K562 (cell line): Measurements from ENCODE around the gene MAP2K6. TPM values are rescaled to one million over a fixed set of nuclear protein-coding genes. Genes with fewer than 3 reads are reported as not detected.

Source experiments
- ATAC-seq: fragments of 200-7000 bp; cut with Tn5 transposase; 3 replicates; pipeline ENCODE4 v1.9.1; 2020; ENCODE audit warnings: moderate library complexity
- BruUV-seq: library from RNA; stranded (reverse); fragments of 400-500 nt; replicated peaks from 2 replicates; lab custom pipeline; 2021; lab: Mats Ljungman, UMichigan
- CTCF ChIA-PET: fragments of 300-600 bp; formaldehyde crosslinking; extraction: SDS; loops from one replicate; lab custom pipeline; 2021; ENCODE audit warnings: low intra/inter-chr PET ratio; lab: Yijun Ruan, JAX
- POLR2A ChIA-PET: fragments of 300-600, 350-650 bp; sonication (Branson Sonifier 250); formaldehyde crosslinking; extraction: SDS; loops from one replicate; lab custom pipeline; 2021; ENCODE audit warnings: antibody characterized with exemption, inconsistent platforms; lab: Yijun Ruan, JAX
- DNase-seq, 4 experiments: peaks; one replicate each; pipeline versions ENCODE4 v3.0.0 to v3.0.0-alpha.2; 2011 to 2018; ENCODE audit warnings: low spot score in 3 of 4, mixed read lengths in 3 of 4; ENCODE audit errors: extremely low read depth in 1 of 4
- FAIRE-seq: peaks from 2 replicates; lab custom pipeline; 2011; peaks lifted over from hg19 to GRCh38; lab: Jason Lieb, UNC
- H2AFZ ChIP-seq: 2 replicates; pipeline ENCODE4 v1.6.0; 2011; ENCODE audit warnings: low read depth, low read length, control low read depth, inconsistent platforms
- H3K27ac ChIP-seq: fragments of 200-600 bp; 3 replicates; pipeline ENCODE4 v1.8.0; 2011; ENCODE audit warnings: low read depth, mild to moderate bottlenecking, control low read depth, inconsistent platforms, low read length, moderate library complexity, mixed read lengths; ENCODE audit errors: extremely low read depth
- H3K27me3 ChIP-seq, 2 experiments: fragments of 300-600 bp in 1 of 2; 2 replicates in 1 of 2; 3 replicates in 1 of 2; pipeline versions ENCODE4 v1.6.0 to v1.8.0; 2011; ENCODE audit warnings: inconsistent platforms in 2 of 2, low read length in 2 of 2, mild to moderate bottlenecking in 1 of 2, mixed read lengths in 1 of 2, moderate library complexity in 1 of 2; ENCODE audit not compliant: control insufficient read depth in 2 of 2, insufficient read depth in 2 of 2
- H3K36me3 ChIP-seq: fragments of 300-600 bp; 3 replicates; pipeline ENCODE4 v1.8.0; 2011; ENCODE audit warnings: mild to moderate bottlenecking, low read length, inconsistent platforms; ENCODE audit not compliant: control insufficient read depth, insufficient read depth
- H3K4me1 ChIP-seq, 2 experiments: fragments of 200-600 bp in 1 of 2; replicated peaks in 1 of 2; 2 replicates in 1 of 2; 3 replicates in 1 of 2; pipeline versions ENCODE4 v1.5.1 to v1.8.0; 2011; ENCODE audit warnings: inconsistent platforms in 2 of 2, low read length in 2 of 2, mild to moderate bottlenecking in 1 of 2, mixed read lengths in 1 of 2, moderate library complexity in 1 of 2; ENCODE audit not compliant: control insufficient read depth in 2 of 2, insufficient read depth in 2 of 2
- H3K4me2 ChIP-seq: 2 replicates; pipeline ENCODE4 v1.6.1; 2011; ENCODE audit warnings: low read length, control low read depth, inconsistent platforms, mixed read lengths; ENCODE audit not compliant: insufficient read depth
- H3K4me3 ChIP-seq: fragments of 200-600 bp; sonication (generic), shearing (Covaris generic); 2 replicates; pipeline ENCODE4 v1.5.1; 2016; ENCODE audit warnings: control low read depth, inconsistent platforms
- H3K79me2 ChIP-seq: fragments of 200-600 bp; 3 replicates; pipeline ENCODE4 v1.8.0; 2011; ENCODE audit warnings: low read length, inconsistent platforms; ENCODE audit not compliant: control insufficient read depth, insufficient read depth
- H3K9ac ChIP-seq, 2 experiments: 2 replicates each; pipeline versions ENCODE4 v1.6.0 to v1.6.1; 2011; ENCODE audit warnings: low read depth in 2 of 2, low read length in 2 of 2, control low read depth in 1 of 2, inconsistent platforms in 1 of 2, mild to moderate bottlenecking in 1 of 2, mixed read lengths in 1 of 2; ENCODE audit not compliant: insufficient read depth in 1 of 2
- H3K9me1 ChIP-seq: one replicate; pipeline ENCODE4 v1.6.0; 2011; ENCODE audit warnings: inconsistent platforms, mild to moderate bottlenecking, low read length, moderate library complexity; ENCODE audit not compliant: control insufficient read depth, insufficient read depth
- H3K9me3 ChIP-seq: replicated peaks from 2 replicates; pipeline ENCODE4 v1.5.1; 2011; ENCODE audit warnings: low read depth, low read length, inconsistent platforms; ENCODE audit not compliant: control insufficient read depth, insufficient read depth
- H4K20me1 ChIP-seq: replicated peaks from 2 replicates; pipeline ENCODE4 v1.6.1; 2011; ENCODE audit warnings: low read length, inconsistent platforms, mixed read lengths; ENCODE audit not compliant: control insufficient read depth, insufficient read depth
- ATF2 ChIP-seq: sonication (generic); formaldehyde crosslinking; IDR thresholded peaks from 2 replicates; pipeline ENCODE4 v1.8.1; 2022; ENCODE audit warnings: missing genetic modification reagents
- CHD2 ChIP-seq: IDR thresholded peaks from 2 replicates; pipeline ENCODE4 v1.6.1; 2011; ENCODE audit warnings: low read depth, low read length
- ELF2 ChIP-seq: fragments of 250-450 bp; sonication (Bioruptor Pico); IDR thresholded peaks from 2 replicates; pipeline ENCODE4 v1.5.0; 2021; ENCODE audit warnings: mild to moderate bottlenecking
- HNRNPUL1 ChIP-seq: fragments of 200-400 bp; formaldehyde crosslinking; IDR thresholded peaks from 2 replicates; pipeline ENCODE4 v1.6.1; 2017; ENCODE audit warnings: low read length
- IRF2 ChIP-seq: sonication (generic); formaldehyde crosslinking; IDR thresholded peaks from 2 replicates; pipeline ENCODE4 v1.8.1; 2022; ENCODE audit warnings: mild to moderate bottlenecking, missing genetic modification reagents
- MAFK ChIP-seq: IDR thresholded peaks from 2 replicates; pipeline ENCODE4 v1.6.1; 2011; ENCODE audit warnings: low read length, improper control_type of control experiment
- RBM25 ChIP-seq: fragments of 200-400 bp; formaldehyde crosslinking; IDR thresholded peaks from 2 replicates; pipeline ENCODE4 v1.6.1; 2018; ENCODE audit warnings: low read length, low read depth, moderate library complexity; ENCODE audit not compliant: severe bottlenecking
- ZBTB17 ChIP-seq: fragments of 450-650 bp; formaldehyde crosslinking; IDR thresholded peaks from 2 replicates; pipeline ENCODE4 v1.4.0; 2020; ENCODE audit warnings: mild to moderate bottlenecking
- ZNF354B ChIP-seq: fragments of 250-450 bp; sonication (Bioruptor Pico); IDR thresholded peaks from 2 replicates; pipeline ENCODE4 v1.4.0; 2020
- ZNF79 ChIP-seq: fragments of 250-450 bp; sonication (Bioruptor Pico); IDR thresholded peaks from 2 replicates; pipeline ENCODE4 v1.4.0; 2020; ENCODE audit warnings: low read depth, mild to moderate bottlenecking, moderate library complexity
- WGBS: fragments of 100-300 bp; shearing (Covaris generic); methylation state at CpG from one replicate; pipeline ENCODE4 v1.1.6; 2016; ENCODE audit warnings: low coverage, mixed read lengths; ENCODE audit not compliant: insufficient coverage; ENCODE audit errors: missing lambda C conversion rate; 5-methylcytosine and 5-hydroxymethylcytosine counted together
- in situ Hi-C: fragments of 300-500 bp; cut with MboI; formaldehyde crosslinking; loops from 4 replicates; pipeline ENCODE4 v1.15.0; 2018; ENCODE audit warnings: inconsistent platforms, mixed read lengths
- intact Hi-C: fragments of 100-400 bp; cut with micrococcal nuclease; formaldehyde crosslinking; loops from 2 replicates; pipeline ENCODE4 v1.14.2; 2022
- polyA plus RNA-seq, 8 experiments: library from polyadenylated mRNA; depleted of rRNA in 4 of 8; stranded (reverse) in 5 of 8; unstranded in 3 of 8; fragments of >200 nt; fragmentation: Nextera tagmentation in 2 of 8; fragmentation: Illumina TruSeq in 1 of 8; extraction: Ambion mirVana in 2 of 8; extraction: Trizol in 1 of 8; gene quantifications; 2 replicates each; pipeline versions ENCODE4 v1.2.1 to v1.2.3, GENCODE V29; 2011 to 2014; ENCODE audit warnings: inconsistent platforms in 1 of 8, missing spikeins in 1 of 8
- total RNA-seq, 7 experiments: library from RNA; depleted of rRNA in 6 of 7; stranded (reverse); fragments of >200 nt in 6 of 7; fragmentation: Illumina TruSeq in 2 of 7; extraction: Trizol in 2 of 7; gene quantifications; 2 replicates each; pipeline versions ENCODE4 v1.2.1 to v1.2.3, GENCODE V29; 2011 to 2021; ENCODE audit warnings: low replicate concordance in 1 of 7

The MAP2K6 gene
- total and polyA plus RNA-seq, 9 of the 15 experiments (the other 6 are each of a cell fraction or from before 2014, with no cell fraction given), result 0.07 to 0.13 TPM; not detected in 7

- no peak overlapping the region for H3K27ac ChIP-seq
Observed at GRCh38 chr17:69417545-69418483, 3.3 kb downstream of the MAP2K6 start.

DNA sequence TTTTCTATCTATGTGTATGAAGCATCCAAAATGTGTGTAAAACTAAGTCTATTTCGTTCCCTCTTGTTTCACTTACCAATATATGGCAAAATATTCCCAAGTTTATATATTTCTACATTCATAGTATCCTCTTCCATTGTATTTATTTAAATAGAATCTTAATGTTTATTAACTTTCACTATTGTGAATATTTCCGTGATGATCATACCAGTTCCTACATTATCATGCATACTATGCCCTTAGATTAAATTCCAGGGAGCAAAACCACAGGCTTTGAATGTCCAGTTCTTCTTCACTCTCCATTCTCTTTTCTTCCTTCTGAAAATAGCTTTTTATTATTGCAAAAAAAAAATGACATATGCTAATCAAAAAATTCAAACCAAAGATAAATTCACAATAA is 4.0 kb downstream of the MAP2K6 start:
- WGBS, result 0% methylated on average over 2 of the region's 2 CpGs
- BruUV-seq, result no TSS peak
- CTCF ChIA-PET, result no interaction called here

More at GRCh38 chr17:69417545-69418483, 3.3 kb downstream of the MAP2K6 start:
- ChIA-PET CTCF (no interaction called here), POLR2A (interaction anchor here (0.7 kb wide), 2 partner anchors 73 to 106 kb away, joined by 3 to 4 read pairs; no protein-coding TSS in a partner anchor)
- no peak for FAIRE-seq
- Histone ChIP-seq H3K9me3 (no peaks in the 10 kb centered on the region), H3K79me2 (no peaks in the 10 kb centered on the region), H3K4me3 (no peak overlapping the region), H3K9me1 (no peaks in the 10 kb centered on the region), H3K4me2 (no peak overlapping the region), H3K27me3 (peaks cover 0 to 5% of the 10 kb centered on the region in 2 experiments; a peak in 1 of 5 replicates), H3K36me3 (no peaks in the 10 kb centered on the region), H4K20me1 (no peaks in the 10 kb centered on the region), H3K9ac (no peak overlapping the region), H2AFZ (no peak overlapping the region), H3K4me1 (no peaks in the 10 kb centered on the region; a peak in 1 of 5 replicates)
- 4% methylated on average over 5 of the region's 5 CpGs for WGBS
- DNase-seq, result no peak
- intact Hi-C loops (no loop called here), in situ Hi-C loops (no loop called here)
- no peak for ATAC-seq
- no peak for TF ChIP-seq ZNF354B
- TF ChIP-seq ELF2 (CRISPR knock-in tag), result no peak
- no TSS peak for BruUV-seq

More for the DNA sequence above, 4.0 kb downstream of the MAP2K6 start:
- no peaks in the 10 kb centered on the region for H3K36me3 ChIP-seq
- POLR2A ChIA-PET, result interaction anchor here (0.7 kb wide), 1 partner anchor 876 kb away, joined by 3 read pairs; no protein-coding TSS in a partner anchor
- no peaks in the 10 kb centered on the region for H3K9me3 ChIP-seq
- TF ChIP-seq RBM25 (no peak), MAFK (no peak), IRF2 (CRISPR knock-in tag) (no peak), HNRNPUL1 (no peak), ZNF79 (CRISPR knock-in tag) (no peak), CHD2 (no peak), ATF2 (no peak), ZBTB17 (CRISPR knock-in tag) (no peak)
- DNase-seq (no peak), FAIRE-seq (no peak), ATAC-seq (no peak)
- intact Hi-C loops, result no loop called here
- no peak overlapping the region for H3K4me3 ChIP-seq
- H2AFZ ChIP-seq, result no peak overlapping the region
- H3K79me2 ChIP-seq, result no peaks in the 10 kb centered on the region
- no peak overlapping the region for H3K9ac ChIP-seq
- no peaks in the 10 kb centered on the region for H4K20me1 ChIP-seq
- in situ Hi-C loops, result no loop called here
- no peaks in the 10 kb centered on the region for H3K9me1 ChIP-seq
- no peaks in the 10 kb centered on the region; a peak in 1 of 5 replicates for H3K4me1 ChIP-seq
- no peak overlapping the region for H3K4me2 ChIP-seq
- H3K27me3 ChIP-seq, result peaks cover 0 to 5% of the 10 kb centered on the region in 2 experiments; a peak in 1 of 5 replicates
- no peak overlapping the region for H3K27ac ChIP-seq
